ENCODE results near the gene L1CAM.
A peak's percentile ranks its signal among the peaks of the same experiment; 100 is the strongest.

The L1CAM gene

DNA sequence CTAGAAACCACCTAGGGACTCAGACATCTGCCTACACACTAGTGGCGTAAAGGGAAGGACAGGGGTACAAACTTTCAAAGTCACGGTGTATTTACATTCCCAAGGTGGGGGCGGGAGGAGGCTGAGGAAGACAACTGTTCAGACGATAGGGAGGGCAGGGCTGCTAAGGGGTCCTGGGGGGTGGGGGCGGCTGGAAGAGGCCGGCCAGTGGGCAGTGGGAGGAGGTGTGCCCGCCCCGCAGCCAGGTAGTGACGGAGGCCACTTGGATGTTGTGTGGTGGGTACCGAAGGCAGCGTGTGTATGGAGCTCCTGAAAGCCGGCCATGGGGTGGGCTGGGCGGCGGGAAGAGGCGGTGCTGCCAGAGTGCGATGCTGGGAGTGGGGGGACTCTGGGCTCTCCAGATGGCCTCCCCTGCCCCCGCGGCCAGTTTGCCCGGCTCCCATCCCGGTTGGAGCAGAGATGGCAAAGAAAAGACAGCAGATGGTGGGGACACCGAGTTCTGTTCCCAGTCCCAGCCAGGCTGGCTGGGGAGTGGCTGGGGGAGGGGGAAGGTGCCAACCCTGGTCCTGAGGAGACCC, 24.2 kb downstream of the L1CAM start:
- DNase-seq, result no peak

- no peak for DNase-seq
Measured at GRCh38 chrX:153861151-153861550, 24.8 kb downstream of the L1CAM start.

GRCh38 chrX:153857348-153857903, 28.5 kb downstream of the L1CAM start:
- DNase-seq, result no peak

DNA sequence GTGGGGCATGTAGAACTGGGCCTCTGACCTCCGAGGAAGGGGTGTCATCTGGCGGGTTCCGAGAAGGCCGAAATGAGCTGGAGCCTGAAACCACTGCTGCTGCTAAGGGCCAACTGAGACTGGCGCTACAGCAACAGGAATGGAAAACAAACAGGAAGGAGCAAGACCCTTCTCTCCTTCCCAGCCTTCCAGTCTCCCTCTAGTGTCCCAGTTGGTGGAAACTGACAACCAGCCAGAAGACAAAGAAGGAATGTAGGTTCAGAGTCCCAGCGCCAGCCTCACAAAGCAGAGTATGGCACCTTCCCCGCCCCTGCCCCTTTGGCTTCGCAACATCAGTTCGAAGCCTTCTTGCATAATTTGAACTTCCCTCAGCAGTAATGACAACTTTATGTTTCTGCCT, 31.3 kb downstream of the L1CAM start:
- DNase-seq, result no peak

- no peak for DNase-seq
Measured at GRCh38 chrX:153853902-153854267, 32.1 kb downstream of the L1CAM start.

DNA sequence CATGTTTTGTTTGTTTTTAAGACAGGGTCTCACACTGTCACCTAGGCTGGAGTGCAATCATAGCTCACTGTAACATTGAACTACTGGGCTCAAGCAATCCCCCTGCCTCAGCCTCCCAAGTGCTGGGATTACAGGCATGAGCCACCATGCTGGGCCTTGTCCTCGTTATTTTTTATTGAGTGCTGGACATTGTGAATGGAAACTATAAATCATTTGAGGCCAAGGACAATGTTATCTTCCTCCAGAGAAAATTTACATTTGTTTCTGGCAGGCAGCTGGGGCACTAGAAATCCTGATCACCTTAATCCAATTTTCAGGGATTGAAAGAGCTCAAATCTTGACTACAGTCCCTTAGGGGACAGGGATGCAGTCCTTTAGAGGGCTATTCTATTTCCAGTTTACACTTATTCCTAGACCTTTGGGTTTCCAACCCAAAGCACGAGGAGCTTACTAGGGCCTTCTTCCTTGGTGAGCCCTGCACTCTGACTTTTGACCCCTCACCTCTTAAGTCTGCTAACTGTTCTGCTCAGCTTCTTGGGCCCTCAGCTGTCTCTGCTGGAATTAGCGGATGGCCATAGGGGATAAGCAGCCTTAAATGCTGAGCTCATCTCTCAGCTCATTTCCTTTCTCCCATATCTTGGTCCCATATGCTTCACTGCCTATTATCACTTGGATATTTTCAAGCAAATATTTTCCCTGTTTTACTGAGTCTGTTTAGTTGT, 32.6 kb downstream of the L1CAM start:
- DNase-seq, result no peak

DNA sequence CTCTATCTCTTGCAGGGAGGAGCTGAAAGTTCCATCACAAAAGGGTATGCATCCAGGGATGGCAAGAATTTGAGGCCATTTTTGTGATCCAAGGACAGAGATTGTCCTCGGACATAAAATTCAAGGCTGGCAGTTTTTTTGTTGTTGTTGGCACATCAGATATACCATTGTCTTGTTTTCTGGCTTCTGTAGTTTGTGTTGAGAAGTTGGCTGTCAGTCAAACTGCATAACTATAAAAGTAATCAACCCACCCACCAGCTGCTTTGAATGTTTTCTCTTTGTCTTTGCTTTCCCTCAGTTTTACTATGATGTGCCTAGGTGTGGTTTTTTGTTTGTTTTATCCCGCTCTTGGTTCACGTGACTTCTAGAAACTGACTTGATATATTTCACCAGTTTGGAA, 34.0 kb downstream of the L1CAM start:
- no peak for DNase-seq

GRCh38 chrX:153848325-153848724, 37.6 kb downstream of the L1CAM start:
- DNase-seq, result no peak

DNA sequence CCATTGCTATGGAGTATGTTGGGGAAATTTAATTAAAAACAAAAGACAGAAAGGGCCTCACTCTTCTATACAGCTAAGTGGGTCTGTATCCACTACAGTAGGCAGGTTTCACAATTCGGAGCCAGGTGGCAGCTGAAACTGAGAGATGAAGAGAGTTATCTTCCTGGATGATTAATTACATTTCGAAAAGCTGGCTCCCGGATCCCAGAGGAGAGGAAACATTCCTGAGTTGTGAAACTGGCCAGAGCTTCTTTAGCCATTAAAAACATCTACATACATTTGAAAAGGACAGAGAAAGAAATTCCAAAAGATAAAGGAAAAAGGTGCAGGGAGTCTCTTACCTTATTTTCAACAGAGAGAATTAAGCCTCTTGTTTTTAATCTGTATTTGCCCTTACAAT, 40.1 kb downstream of the L1CAM start:
- DNase-seq, result no peak

DNA sequence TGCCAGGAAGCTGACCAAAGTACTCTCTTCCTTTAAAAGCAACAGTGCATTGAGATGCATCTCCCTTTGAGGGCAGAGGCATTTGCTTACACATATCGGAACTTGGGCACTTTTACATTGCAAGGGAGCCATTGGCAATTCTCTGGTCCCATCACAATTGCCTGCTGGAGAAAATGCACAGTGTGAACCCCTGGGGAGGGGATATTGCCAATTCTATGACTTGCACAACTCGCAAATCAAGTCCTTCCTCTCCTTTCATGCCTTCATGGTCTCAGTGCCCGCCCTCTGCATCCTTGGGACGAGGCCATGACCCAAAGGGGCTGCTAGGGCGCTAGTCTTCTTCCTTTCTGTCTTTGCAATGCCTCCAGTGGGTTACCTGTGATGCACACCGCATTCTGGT, 40.8 kb downstream of the L1CAM start:
- DNase-seq, result no peak

- DNase-seq, result no peak
Measured at GRCh38 chrX:153844509-153845082, 41.4 kb downstream of the L1CAM start.

DNA sequence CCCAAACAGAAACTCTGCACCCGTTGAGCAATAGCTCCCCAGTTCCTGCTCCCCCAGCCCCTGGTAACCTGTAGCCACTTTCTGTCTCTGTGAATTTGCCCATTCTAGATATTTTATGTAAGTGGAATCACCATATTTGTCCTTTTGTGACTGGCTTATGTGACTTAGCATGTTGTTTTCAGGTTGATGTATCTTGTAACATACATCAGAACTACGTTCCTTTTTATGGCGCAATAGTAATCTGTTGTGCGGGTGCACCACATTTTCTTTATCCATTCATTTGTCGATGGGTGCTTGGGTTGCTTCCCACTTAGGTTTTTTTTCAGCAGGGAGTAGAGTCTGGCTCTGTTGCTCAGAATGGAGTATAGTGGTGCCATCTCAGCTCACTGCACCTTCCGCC, 49.1 kb downstream of the L1CAM start:
- no peak for DNase-seq

DNA sequence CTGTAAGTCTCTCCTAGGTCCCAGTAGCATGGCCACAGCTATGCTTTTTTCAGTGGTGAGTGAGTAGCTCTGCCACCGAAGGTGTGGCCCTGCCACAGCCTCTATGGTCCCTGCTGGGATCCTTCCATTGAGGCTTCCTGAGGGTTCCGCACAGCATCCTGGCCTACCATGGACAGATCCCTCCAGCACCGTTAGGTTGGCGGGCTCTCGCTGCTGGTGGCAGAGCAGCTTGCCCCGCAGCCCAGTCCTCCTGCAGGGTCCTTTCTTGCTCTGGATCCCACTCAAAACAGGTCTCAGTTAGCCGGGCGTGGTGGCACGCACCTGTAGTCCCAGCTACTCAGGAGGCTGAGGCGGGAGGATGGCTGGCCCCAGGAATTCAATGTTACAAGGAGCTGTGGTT, 53.2 kb downstream of the L1CAM start:
- no peak for DNase-seq

GRCh38 chrX:153831429-153832150, 54.4 kb downstream of the L1CAM start:
- DNase-seq, result no peak

- no peak for DNase-seq
Measured at GRCh38 chrX:153830640-153831428, 55.1 kb downstream of the L1CAM start.

- peak; percentile 18 for DNase-seq
Measured at GRCh38 chrX:153829799-153830639, 56.0 kb downstream of the L1CAM start, which contains the start of gene PDZD4. TSS of gene PDZD4 (minus strand) at chrX:153830544. CDS start at chrX:153830298, 246 bp downstream.

DNA sequence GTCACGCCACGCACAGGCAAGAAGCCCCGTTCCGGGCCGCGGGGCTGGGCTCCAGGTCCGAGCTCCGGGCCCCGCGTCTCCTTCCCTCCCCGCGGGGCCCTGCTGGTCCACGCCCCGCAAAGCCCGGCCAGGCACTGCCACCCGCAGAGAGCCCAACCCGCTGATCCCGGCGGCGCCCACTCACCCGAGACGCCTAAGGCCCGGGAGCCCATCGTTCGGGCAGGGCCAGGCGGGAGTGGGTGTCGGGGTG, 56.5 kb downstream of the L1CAM start:
- DNase-seq, result no peak

DNA sequence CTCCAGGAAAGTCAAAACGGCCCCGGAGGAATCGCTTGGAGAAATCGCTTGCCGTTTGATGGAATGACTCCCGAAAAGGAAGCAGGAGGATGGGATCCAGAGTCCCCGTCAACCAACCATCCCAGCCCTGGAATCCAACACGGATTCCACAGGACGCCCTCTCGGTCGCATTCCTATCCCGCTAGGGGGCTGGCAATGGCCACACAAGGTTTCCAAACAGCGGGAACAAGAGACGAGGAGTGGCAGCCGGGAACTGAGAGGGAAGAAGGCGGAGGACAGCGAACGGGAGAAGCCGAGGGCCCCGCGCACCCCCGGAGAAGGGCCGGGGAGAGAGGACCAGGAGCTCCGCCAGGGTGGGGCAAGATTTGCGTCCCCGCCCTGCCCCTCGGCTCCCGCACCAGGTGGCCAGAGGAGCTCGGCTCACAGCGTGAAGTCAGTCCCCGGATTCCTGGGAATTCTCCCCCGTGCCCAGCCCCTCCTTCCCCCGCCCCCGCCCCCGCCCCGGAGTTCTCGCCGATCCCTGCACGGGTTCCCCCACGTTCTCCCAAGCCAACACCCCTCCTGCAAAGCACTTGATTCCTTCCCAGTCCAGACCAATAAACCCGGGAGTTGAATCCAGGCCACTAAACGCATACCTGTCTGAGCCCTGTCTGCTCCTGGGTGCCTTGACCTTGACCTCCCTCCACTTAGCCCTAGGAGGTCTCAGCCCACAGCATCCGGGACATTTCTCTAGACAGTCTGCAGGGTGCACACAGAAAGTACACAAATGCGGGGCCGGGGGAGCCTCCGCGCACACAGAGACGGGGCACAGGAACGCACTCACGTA, 57.0 kb downstream of the L1CAM start:
- no peak for DNase-seq

- no peak for DNase-seq
Measured at GRCh38 chrX:153828308-153828707, 57.7 kb downstream of the L1CAM start.

GRCh38 chrX:153827903-153828302, 58.1 kb downstream of the L1CAM start:
- DNase-seq, result no peak

DNA sequence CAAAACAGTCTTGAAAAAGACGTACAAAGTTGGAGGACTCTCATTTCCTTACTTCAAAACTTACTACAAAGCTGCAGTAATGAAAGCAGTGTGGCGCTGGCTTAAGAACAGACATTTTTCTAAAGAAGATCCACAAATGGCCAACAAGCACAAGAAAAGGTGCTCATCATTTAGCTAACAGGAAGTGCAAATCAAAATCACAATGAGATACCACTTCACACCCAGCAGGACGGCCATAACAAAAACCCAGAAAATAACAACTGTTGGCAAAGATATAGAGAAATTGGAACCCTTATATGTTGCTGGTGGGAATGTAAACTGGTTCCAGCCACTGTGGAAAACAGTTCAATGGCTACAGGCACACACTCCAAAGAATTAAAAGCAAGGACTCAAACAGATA, 59.0 kb downstream of the L1CAM start:
- DNase-seq, result no peak
